SIG-M5 treated with dmso at 0.1 percent for 504 hours (cell line): ENCODE results near the gene P2RY2.
A peak's percentile ranks its signal among the peaks of the same experiment; 100 is the strongest.
"Not testable (repeated sequence)": the region's sequence is repeated elsewhere in the genome, so short reads cannot be mapped to it uniquely, and the experiment has no call there.

ENCODE experiments used
- DNase-seq: peaks from one replicate; lab custom pipeline; 2025; ENCODE audit not compliant: unreplicated experiment; lab: John Stamatoyannopoulos, UW

The P2RY2 gene

DNA sequence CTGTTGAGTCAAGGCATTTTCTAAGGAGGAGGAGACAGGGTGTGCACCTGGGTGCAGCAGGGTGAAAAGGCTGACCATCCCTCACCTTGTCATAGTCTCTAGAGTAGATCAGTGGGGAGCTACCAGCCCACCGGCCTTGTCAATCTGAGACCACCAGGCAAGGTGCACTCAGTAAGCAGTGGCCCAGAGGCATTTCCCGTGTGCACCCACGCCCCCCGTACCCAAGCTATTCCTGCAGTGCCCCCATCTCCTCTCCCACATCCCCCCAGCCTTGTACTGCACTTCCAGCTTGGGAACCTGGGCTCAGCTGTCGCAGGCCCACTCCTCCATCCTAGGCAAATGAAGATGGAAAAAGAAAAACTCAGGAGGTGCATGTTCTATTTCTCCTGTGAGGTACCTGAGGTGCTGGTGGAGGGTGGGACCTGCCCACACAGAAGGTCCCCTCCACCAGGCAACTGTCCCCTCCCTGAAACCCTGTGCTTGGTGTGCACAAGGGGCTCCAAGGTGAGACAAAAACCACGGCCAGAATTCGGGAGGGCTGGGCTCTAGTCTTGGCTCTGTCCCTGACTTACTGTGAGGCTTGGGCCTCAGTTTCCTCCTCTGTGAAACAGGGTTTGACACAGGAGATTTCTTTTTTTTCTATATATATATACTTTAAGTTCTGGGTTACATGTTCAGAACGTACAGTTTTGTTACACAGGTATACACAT is 8.4 kb downstream of the P2RY2 start:
- DNase-seq, result no peak

- DNase-seq, result peak; percentile 57
Observed at GRCh38 chr11:73227571-73228211, 9.6 kb downstream of the P2RY2 start.

DNA sequence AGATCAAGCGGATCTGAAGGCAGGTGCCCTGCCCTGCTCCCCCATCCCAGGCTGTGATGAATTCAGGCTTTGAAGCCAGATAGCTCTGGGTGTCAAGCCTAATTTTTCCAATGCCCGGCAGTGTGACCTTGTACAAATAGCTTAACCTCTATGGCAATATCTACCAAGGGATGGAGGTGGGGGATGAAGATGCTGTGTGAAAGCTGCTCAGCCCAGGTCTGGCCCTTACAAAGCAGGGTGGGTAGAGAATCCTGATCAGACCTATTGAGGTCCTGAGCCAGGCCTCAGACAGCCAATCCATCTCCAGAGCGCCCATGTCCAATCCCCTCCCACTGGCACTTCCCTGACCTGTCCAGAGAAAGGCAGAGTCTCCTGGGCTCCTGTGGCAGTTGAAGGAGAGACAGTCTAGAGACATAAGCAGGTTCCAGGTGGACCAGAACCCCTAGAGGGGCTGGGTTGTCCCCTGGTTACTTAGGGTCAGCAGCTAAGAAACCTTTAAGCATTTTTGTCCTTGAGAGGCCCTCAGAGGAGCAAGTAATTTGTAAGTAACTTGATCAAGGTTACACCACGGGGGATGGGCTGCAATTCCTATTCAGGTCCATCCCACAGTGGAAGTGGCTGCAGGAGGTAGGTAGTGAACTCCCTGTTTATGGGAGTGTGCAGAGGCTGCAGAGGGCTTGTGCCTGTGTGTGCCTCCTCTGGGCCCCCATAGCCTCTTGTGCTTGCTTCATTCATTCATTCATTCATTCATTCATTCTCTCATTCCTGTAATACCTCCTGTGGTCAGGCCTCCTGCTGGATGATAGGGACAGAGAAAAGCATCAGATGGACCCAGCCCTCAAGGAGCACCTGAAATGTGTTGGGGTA is 10.4 kb downstream of the P2RY2 start:
- DNase-seq, result no peak

DNA sequence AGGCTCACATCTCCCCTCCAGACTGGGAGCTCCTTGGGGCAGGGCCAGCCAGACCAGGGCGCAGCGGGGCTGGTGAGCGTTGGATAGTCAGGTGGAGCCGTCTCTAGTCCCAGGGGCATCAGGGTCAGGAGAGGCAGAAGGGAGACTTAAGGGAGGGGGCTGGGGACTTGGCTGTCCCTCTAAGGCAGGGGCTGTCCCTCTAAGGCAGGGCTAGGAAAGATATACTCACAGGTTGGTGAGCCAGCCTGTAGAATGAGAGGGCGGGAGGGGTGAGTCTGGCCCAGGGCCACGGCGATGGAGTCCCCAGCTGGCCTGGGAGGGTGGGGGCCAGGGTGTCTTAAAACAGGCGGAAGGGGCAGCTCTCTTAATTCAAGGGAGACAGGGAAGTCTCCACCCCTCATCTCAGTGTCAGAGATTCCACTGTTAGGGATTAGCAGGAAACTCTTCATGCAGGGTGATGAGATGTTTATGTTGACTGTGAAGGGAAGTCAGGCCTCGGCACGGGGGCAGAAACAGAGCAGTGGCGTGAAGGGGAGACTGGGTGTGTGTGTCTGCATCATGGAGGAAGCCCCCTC is 11.3 kb downstream of the P2RY2 start:
- DNase-seq, result no peak

- no peak for DNase-seq
Observed at GRCh38 chr11:73229896-73230875, 12.1 kb downstream of the P2RY2 start.

DNA sequence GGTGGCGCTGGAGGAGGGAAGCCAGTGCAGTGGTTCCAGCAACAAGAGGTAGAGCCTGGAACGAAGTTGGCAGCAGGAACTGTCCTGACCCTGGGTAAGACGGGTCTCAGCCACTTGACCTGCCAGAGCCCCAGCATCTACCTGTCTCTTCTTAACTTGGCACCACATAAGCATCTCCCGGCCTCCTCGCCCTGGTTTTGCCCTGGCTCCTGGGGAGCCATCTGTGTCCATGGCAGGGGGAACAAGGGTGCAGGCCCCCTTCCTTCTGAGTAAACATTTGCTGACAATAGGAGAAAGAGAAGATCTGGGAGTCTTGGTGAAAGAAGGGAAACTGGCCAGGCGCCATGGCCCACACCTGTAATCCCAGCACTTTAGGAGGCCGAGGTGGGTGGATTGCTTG is 12.8 kb downstream of the P2RY2 start:
- no peak for DNase-seq

GRCh38 chr11:73232487-73232886 is 14.4 kb downstream of the P2RY2 start:
- not testable (repeated sequence) for DNase-seq

- DNase-seq, result no peak
Observed at GRCh38 chr11:73233211-73233610, 15.1 kb downstream of the P2RY2 start.

GRCh38 chr11:73233692-73234470 is 15.8 kb downstream of the P2RY2 start:
- DNase-seq, result no peak

GRCh38 chr11:73234471-73235181 is 16.5 kb downstream of the P2RY2 start:
- no peak for DNase-seq

DNA sequence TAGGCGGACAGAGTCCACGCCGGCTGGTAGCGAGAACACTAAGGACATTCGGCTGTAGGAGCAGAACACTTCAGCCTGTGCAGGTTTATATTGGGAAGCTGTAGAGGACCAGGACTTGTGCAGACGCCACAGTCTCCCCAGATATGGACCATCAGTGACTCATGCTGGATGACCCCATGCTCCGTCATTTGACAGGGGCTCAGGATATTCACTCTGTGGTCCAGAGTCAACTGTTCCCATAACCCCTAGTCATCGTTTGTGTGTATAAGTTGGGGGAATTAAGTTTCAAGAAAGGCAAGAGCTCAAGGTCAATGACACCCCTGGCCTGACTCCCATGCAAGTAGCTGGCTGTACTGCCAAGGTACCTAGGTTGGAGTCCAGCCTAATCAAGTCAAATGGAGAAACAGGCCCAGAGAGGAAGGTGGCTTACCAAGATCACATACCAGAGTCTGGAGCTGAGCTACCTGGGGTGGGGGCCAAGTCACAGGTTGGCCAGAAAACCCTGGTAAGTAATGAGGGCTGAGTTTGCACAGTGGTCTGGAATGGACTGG is 17.2 kb downstream of the P2RY2 start:
- DNase-seq, result no peak

DNA sequence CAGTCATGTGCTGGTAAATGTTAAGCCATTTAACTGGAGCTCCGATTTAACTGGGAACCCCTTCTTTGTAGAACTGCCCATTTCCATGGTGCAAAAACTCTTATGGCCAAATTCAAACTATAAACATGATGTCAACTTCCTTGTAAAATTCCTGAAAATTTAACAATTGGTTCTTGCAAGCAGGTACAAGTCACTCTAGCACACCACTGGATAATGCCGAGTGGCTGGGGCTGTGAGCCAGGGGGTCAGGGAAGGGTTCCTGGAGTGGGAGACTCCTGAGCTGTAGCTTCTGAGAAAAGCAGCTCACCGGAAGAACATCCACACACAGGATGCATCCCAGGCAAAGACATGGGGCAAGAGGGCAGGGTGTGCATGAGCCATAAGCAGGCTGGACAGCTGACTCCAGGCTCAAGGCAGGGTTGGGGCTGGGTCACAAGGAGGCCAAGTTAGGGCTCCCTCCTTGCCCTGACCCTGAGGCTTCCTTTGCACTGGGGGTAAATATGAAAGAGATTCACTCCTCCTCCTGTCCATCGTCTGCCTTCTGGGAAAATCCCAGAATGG is 18.2 kb downstream of the P2RY2 start:
- no peak for DNase-seq

DNA sequence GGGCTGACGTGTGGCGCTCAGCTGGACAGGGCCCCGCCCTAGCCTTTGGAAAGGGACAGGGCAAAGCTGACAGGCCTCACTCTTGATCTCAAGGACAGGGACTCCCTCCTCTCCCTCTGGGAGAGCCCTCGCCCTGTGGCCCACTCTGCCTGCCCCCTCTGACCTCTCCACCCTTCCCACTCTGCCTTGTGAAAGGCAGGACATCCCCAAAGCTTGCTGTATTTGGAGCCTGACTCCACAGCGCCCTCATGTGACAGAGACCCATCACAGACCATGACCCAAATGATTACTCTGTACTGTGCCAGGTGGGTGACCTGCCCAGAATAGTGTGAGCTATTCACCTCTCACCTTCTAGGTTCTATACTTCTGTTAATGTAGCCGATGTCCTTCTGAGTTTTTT is 18.8 kb downstream of the P2RY2 start:
- peak; percentile 59 for DNase-seq

DNA sequence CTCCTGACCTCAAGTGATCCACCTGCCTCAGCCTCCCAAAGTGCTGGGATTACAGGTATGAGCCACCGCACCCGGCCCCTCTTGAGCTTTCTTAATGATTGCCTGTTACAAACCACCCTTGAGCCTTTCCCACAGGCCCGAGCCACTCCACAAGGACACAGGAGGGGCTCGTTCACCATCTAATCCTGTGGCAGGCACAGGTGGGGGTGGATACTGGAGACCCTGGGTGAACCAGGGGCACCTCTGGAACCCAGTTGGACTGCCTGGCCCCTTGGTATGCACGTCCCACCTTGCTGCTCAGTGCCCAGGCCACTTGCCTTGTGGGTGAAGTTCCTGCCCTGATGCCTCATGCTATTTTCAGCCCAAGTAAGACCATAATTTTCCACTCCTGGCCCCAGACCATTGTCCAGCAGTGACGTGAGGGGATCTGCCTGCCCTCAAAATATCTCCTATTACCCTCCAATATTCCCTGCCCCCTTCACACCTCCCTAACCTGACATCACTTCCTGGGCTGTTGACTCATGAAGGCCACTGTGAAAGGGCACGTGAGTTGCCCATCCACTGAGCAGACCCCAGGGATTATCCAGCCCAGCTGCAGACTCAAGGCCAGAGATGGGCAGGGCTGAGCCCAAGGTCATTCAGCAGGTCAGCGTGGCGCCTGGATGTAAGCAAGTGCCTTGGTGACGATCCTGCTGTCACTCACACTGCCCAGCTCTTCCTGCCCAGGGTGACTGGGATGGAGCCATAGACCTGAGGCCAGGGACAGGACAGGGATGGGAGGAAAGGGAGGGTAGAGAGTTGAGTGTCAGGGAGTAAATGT is 19.6 kb downstream of the P2RY2 start:
- no peak for DNase-seq

DNA sequence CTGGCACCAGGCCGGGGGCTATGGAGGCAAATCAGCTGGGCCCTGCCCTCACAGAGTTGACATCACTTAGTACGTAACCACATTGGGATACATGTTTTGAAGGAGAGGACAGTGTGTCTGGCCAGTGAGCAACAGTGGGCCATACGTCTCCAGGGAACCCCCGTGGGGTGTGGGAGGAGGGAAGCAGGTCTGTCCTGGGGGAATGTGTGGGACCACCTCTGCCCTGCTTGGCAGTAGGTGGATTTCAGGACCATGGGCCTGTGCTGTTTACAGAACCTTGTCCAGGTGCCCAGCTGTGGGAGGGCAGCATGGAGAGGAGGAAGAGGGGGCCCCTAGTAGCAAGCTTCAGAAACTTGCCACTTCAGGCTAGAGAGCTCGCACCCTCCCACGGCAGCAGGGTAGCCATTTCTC is 21.0 kb downstream of the P2RY2 start:
- DNase-seq, result no peak

DNA sequence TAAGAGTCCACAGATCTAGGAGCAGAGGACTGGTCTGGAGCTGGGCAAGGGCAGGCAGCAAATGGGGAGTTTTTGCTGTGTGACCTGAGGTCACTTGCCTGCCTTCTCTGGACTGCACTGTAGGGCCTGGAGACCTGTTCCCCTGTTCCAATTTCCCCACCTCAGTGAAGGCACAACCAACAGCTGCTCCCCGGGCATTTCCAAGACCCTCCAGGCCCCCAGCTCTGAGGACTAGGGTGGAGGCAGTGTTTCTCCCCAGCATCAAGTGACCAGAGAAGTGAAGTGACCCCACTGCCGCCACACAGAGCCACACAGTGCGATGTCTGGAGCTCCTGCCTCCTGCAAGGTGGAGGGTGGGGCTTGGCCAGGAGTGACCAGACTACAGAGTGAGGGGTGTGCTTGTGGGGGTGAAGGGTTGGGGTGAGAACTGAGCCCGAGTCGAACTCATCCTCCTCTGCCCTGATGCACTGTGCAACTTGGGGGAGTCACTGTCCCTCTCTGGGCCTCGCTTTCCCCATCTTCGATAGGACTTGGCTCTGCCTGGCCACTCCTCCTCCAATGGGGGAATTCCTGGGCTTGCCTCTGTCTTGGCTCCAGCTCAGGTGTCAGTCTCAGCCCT is 21.6 kb downstream of the P2RY2 start:
- DNase-seq, result no peak

GRCh38 chr11:73240190-73240781 is 22.2 kb downstream of the P2RY2 start:
- DNase-seq, result no peak
